ENCODE measurements around the gene MLH3.

DNA sequence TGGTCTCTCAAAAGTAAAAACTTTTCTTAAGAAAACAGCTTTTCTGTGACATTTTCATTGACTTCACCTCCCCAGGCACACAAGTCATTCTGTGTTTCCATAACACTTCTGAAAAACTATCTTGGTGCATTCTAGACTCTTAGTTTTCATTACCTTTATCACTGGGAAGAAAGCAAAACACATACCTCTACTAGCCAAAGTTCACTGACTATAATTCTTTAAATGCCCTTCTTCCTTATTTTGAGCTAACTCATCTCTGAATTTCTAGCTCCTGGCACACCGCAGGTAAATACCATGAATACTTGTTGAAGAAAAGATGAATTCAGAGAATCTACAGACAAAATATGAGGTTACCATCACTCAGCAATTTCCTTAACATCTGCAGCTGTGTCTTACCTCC lies 21.1 kb downstream of the MLH3 start:
- TF ChIP-seq, protein P1, sequence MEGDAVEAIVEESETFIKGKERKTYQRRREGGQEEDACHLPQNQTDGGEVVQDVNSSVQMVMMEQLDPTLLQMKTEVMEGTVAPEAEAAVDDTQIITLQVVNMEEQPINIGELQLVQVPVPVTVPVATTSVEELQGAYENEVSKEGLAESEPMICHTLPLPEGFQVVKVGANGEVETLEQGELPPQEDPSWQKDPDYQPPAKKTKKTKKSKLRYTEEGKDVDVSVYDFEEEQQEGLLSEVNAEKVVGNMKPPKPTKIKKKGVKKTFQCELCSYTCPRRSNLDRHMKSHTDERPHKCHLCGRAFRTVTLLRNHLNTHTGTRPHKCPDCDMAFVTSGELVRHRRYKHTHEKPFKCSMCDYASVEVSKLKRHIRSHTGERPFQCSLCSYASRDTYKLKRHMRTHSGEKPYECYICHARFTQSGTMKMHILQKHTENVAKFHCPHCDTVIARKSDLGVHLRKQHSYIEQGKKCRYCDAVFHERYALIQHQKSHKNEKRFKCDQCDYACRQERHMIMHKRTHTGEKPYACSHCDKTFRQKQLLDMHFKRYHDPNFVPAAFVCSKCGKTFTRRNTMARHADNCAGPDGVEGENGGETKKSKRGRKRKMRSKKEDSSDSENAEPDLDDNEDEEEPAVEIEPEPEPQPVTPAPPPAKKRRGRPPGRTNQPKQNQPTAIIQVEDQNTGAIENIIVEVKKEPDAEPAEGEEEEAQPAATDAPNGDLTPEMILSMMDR (IDR thresholded peaks at IDR 0.05; ENCODE audit: insufficient read depth, low read length), result no peak
- TF ChIP-seq REST (IDR thresholded peaks at IDR 0.05; ENCODE audit: insufficient replicate concordance, low read depth) (no peak), POLR2AphosphoS5 (IDR thresholded peaks at IDR 0.05; ENCODE audit: low read depth) (no peak), GABPA (IDR thresholded peaks at IDR 0.05; ENCODE audit: low read depth) (no peak)
